CD4-positive, alpha-beta T cell treated with Interferon alpha-2 for 1 hour (primary cell): ENCODE results near the gene NR0B1.

Experiments used
- DNase-seq, 2 donors: peaks; one replicate each; pipeline ENCODE4 v3.0.0-alpha.2; 2020 to 2022

NR0B1 gene

GRCh38 chrX:30309139-30309571 is at the start of gene NR0B1:
Gene NR0B1, minus strand, starts transcription at chrX:30309390. Its CDS starts 27 bp downstream, at chrX:30309363.
- DNase-seq = no peak

GRCh38 chrX:30349946-30350345 is 40.8 kb upstream of the NR0B1 start:
- no peak for DNase-seq

GRCh38 chrX:30343206-30343605 is 34.0 kb upstream of the NR0B1 start:
- DNase-seq = no peak

GRCh38 chrX:30340753-30341152 is 31.6 kb upstream of the NR0B1 start:
- DNase-seq = no peak

GRCh38 chrX:30327762-30328161 is 18.6 kb upstream of the NR0B1 start:
- DNase-seq = no peak

- no peak for DNase-seq
These were observed 8.1 kb upstream of the NR0B1 start for GRCh38 chrX:30317308-30317707.

GRCh38 chrX:30313322-30313721 is 4.1 kb upstream of the NR0B1 start:
- DNase-seq = no peak

- DNase-seq = no peak
These were observed 3.7 kb upstream of the NR0B1 start for GRCh38 chrX:30312858-30313257.

- no peak for DNase-seq
These were observed 1.4 kb upstream of the NR0B1 start for GRCh38 chrX:30310429-30311206.

GRCh38 chrX:30308263-30309138 is 689 bp downstream of the NR0B1 start:
- DNase-seq = no peak

GRCh38 chrX:30307466-30307865 is 1.7 kb downstream of the NR0B1 start:
- DNase-seq = no peak

- DNase-seq = no peak
These were observed 4.3 kb downstream of the NR0B1 start for GRCh38 chrX:30304866-30305265.

- no peak for DNase-seq
These were observed 6.2 kb downstream of the NR0B1 start for GRCh38 chrX:30302956-30303355.

- DNase-seq = no peak
These were observed 7.2 kb downstream of the NR0B1 start for GRCh38 chrX:30301963-30302362.

GRCh38 chrX:30301208-30301607 is 8.0 kb downstream of the NR0B1 start:
- no peak for DNase-seq

GRCh38 chrX:30296408-30297254 is 12.6 kb downstream of the NR0B1 start:
- DNase-seq = no peak

- DNase-seq = no peak
These were observed 25.6 kb downstream of the NR0B1 start for GRCh38 chrX:30283456-30284200.

- DNase-seq = no peak
These were observed 26.7 kb downstream of the NR0B1 start for GRCh38 chrX:30282527-30282926.

- no peak for DNase-seq
These were observed 28.8 kb downstream of the NR0B1 start for GRCh38 chrX:30280428-30280827.

GRCh38 chrX:30278365-30278764 is 30.8 kb downstream of the NR0B1 start:
- no peak for DNase-seq

GRCh38 chrX:30275498-30275897 is 33.7 kb downstream of the NR0B1 start:
- DNase-seq = no peak

GRCh38 chrX:30270639-30271038 is 38.6 kb downstream of the NR0B1 start:
- DNase-seq = no peak
